Renal pelvis (tissue), 4 donors: ENCODE results near the gene SFXN5. TPM values are rescaled to one million over a fixed set of nuclear protein-coding genes. Genes with fewer than 3 reads are reported as not detected.
"Not testable (repeated sequence)": the region's sequence is repeated elsewhere in the genome, so short reads cannot be mapped to it uniquely, and the experiment has no call there.

Experiments used
- DNase-seq: peaks from one replicate; pipeline ENCODE4 v3.0.0-alpha.2; 2013
- polyA plus RNA-seq, 3 donors: library from polyadenylated mRNA; unstranded; fragments of 120-200 nt; gene quantifications; one replicate each; pipeline ENCODE4 v1.2.1, GENCODE V29; 2013; ENCODE audit not compliant: insufficient read length in 3 of 3

SFXN5 gene
- polyA plus RNA-seq, 3 donors: 28.8 to 32.8 (median 30.1) TPM

DNA sequence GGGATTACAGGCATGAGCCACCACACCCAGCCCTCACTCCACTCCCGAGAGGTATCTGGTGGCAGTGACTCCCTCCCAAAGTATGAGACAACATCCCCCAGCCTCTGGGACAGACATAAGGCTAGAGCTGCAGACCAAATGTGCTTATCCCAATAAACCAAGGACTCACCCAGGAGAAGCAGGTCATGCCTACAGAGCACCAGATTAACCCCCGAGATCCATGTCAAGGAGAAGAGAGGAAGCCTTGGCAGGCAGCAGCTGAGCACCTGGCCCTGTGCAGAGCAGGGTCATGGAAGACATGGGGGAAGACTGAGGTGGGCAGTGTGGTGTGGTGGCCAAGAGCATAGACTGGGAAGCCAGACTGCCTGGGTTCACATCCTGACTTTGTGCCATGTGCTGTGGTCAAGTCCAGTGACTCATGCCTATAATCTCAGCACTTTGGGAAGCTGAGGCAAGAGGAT is 34.0 kb upstream of the SFXN5 start:
- DNase-seq: no peak

DNA sequence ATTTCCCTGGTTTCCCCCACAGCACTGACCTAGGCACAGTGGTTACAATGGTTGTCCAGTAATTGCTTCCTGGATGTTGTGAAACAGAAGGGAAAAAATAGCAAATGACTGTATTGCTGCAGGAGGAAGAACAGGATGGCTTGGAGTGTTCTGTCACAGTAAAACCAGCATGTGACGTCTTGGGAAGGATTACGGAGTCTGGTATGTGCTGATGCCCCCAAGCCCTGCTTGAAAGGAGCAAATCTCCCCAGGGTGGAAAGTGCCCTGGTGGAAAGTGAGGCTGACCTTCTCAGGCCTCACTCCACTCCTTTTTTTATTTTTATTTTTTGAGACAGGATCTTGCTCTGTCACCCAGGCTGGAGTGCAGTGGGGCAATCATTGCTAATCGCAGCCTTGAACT is 33.4 kb upstream of the SFXN5 start:
- DNase-seq: no peak

DNA sequence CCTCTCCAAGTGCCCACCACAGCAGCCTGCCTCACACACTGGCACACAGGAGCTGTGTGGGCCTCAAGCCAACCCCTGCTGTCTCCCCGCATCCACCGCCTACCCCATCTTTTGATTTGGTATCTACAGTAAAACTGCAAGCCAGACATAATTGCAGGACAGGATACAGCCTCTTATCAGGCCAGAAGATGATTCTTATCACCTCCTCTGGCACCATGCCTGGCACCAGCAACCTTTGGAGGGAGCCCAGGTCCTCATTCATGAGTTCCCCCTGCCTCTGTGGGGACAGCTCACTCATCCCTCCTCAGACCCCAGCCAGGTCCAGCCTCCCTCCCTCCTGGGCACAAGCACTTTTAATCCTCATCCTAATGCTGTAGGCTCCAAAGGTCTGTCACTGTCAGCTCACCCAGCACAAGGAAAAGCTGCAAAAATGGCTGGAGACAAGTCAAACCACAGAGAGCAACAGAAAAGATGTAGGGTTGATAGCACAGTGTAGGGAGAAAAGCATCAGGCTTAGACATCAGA is 31.6 kb upstream of the SFXN5 start:
- DNase-seq: no peak

DNA sequence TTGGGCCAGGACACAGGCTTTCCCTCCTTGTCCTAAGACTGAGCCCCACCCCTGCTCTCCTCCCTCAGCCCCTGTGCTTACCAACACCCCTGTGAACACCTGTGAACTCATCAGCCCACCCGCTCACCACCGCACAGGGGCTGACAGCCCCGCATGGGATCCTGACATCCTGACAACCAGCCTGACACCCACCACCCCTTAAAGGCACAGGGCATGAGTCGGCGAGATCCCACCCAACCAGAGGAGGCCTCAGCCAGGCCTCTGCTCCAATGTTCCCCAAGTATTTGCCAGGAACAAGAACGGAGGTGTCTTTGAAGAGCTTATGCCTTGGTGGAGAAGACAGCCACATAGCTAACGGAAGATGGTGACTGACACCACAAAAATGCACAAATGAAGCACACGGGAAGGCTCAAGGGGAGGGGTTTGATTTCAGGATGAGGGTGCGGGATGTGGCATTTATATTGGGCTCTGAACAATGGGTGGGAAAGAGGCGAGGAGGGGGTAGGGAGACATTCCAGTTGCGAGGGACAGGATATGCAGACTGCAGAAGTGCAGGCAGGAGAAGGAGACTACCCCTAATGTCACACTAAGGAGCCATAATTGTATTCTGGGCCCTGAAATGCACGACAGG is 30.2 kb upstream of the SFXN5 start:
- DNase-seq: no peak

DNA sequence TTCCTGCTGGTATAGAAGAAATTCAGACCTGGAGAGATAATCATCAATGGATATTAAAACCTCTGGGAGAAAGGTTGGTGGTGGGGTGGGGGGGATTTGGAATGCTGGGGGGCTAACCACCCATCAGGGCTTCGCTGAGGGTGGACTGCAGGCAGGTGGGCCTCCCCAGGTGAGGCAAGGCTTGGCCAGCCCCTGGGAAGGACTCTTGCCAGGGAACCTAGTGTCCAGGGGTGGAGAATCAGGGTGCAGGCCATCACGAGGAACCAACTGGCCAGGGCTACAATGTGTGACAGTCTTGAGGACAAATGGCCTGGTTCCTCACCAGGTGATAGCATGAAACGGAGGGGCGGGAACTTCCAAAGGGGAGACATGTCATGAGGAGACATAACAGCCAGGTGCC is 29.4 kb upstream of the SFXN5 start:
- no peak for DNase-seq

DNA sequence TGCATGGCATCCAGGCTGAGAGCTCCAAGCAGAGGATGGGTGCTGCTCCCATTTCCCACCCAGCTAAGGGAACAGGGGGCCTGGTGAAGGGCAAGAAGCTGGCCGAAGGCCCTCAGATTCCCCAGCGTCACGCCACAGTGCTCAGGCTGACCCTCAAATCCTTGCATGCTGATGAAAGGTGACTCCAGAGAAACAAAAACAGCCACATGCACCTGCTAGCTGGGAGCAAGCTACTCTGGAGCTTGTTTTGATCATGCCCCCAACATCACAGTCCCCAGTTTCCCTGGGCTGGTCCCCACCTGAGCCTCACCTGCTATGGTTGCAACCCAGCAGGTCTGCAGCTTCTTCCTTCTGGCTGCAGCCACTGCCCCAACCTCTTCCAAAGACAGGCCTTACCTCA is 28.0 kb upstream of the SFXN5 start:
- DNase-seq: no peak

DNA sequence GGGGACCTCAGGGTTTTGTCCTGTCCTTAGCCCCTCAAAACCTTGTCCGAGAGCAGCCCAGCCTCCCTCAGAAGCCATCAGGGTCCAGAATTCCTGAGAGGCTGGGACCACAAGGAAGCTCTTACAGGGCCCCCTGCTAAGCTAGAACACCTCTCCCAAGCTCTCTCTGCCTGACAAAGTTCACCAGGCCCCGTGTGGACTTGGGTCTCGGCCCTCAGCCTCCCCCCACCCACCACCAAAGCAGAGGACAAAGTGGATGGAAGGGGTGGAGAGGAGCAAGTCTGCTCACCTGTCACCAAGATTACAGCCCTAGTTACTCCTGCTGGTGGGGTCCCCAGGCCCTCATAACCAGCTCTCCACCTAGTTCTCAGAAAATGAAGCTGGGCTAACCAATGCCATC is 24.4 kb upstream of the SFXN5 start:
- DNase-seq: no peak

DNA sequence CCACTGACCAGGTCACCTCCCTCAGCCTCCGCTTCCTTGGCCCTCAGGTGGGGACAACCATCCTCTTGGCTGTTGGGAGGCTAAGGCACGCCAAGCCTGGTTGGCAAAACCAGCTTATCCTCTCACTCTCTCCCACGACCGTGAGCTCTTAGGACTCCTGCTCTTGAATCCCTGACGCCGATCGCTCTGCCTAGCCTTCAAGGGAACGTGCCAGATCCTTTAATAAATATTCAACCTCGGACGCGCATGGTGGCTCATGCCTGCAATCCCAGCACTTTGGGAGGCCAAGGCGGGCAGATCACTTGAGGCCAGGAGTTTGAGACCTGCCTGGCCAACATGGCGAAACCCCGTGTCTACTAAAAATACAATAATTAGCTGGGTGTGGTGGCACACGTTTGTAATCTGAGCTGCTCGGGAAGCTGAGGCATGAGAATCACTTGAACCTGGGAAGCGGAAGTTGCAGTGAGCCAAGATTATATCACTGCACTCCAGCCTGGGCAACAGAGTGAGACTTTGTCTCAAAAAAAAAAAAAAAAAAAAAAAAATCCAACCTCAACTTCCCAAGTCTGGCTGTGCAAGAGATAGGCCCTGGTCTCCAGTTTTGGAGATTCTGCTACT is 22.2 kb upstream of the SFXN5 start:
- not testable (repeated sequence) for DNase-seq

DNA sequence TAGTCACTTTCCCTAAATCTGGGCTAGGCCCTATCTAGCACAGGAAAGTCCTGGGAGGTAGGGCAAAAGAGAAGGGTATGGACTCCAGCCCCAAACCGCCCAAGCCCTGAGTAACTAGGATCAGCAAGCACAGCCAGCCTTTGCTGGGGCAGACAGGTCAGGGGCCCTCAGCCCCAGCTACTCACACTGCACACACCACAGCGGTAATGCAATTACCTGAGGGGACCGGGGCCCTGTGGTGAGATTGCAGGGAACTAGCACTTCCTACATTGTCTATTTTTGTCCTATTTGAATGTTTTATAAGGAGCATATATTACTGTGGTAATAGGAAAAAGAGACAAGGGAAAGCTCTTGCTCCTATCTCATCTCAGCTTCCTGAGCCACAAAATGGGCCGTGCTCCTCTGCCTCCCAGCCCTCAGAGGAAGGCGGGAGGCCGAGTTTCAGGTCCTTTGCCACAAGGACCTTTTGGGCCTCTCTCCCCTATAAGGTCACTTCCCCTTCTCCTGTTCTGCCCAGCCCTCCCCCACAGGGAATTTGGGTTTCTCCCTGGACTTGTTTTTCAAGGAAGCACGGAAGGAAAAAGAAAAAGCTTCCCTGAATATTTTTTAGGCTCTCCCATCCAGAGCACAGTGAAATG is 20.8 kb upstream of the SFXN5 start:
- no peak for DNase-seq

DNA sequence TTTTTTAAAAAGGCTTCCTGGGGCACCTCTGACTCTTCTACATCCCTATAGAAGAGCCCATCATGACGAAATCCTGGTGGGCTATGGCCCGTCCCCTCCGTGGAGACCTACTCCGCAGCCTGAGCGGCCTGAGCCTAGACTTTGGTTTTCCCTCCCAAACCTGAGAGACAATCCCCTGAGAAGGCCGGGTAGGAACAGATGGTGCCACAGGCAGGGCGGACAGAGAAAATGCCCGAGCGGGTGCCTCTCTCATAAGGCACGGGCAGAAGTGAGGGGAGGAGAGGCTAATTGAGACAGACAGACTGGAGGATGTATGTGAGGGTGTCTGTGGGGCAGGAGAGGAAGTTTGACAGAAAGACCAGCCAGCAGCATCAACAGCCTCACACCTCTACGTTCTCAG is 20.2 kb upstream of the SFXN5 start:
- no peak for DNase-seq

DNA sequence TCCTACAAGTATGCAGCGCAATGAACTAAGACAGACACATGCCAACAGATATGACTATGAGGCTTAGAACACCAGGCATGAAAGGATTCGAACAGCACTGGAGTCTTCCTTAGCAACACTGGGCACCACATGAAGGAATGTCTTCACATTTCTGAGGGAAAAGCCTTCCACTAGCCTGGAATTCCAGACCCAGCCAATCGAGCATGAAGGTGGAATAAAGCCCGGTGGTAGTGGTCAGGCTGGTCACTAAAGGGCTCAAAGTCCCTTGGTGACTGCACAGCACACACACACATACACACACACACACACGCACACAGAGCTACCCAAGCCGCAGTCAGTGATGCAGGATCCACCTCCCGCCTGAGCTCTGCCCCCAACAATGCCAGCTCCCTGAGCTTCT is 19.7 kb upstream of the SFXN5 start:
- DNase-seq: no peak

DNA sequence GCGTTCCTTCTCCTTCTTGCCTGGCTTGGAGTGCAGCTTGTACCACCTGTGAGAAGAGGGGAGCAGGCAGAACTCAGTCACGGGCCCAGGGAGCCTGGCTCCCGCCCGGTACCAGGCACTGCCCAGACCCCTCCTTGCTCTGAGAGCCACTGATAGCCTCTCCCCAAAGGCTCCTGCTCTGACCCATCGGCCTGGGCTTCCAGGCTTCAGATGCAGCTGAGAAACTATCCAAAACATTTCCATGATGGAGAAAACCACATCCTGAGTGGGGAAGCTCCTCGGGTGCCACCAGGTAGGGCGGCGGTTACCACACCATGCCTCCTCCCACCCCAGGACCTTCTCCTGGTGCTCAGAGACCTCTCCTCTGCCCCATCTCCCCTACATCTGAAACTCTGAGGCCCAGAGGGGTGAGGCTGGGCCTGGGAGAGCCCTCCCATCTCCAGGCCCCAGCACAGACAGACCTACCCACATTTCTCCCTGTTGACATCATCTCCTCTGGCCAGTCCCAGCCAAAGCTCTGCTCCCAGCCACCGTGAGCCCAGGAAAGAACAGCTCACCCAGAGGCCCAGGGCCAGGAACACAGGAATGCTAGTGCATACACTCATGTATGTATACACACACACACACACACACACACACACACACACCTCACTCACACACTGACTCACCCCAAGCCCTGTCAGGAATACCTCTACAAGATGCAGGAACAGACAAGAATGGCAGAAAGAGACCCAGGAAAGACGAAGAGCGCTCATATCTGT is 17.9 kb upstream of the SFXN5 start:
- DNase-seq: no peak

DNA sequence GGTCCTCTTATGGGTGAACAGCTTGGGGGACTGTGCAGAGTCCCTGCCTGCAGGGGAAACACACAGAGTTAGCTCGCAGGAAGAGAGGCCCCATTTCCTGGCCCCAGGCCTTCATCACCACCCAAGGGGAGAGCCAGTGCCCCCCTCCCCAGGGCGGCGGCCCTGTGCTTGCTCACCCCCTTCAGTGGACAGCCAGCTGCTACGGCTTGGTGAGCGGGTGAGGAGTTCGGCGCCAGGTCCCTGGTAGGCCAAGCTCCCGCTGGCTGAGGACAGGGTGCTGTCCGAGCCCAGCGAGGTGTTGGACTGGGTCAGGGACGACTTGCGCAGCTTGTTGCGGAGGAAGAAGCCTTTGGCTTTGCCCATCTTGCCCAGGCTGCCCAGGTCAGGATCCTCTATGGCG is 17.2 kb upstream of the SFXN5 start:
- DNase-seq: no peak

DNA sequence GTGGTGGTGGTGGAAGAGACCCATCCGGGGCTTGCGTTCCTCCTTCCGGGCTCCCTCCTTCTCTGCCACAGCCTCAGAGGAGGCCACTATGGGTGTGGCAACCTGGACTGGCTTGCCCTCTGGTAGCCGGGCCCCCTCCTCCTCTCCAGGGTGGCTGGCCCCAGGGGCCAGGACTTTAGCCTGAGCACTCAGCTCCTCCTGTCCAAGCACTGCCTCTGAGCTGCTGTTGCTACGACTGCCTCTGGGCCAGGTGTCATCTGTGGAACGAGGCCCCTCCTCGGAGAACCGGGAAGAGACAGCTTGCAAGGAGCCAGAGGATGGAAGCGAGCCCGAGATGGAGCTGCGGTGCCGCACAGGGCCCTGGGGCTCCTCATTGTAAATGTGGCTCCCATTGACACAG is 16.7 kb upstream of the SFXN5 start:
- DNase-seq: no peak

DNA sequence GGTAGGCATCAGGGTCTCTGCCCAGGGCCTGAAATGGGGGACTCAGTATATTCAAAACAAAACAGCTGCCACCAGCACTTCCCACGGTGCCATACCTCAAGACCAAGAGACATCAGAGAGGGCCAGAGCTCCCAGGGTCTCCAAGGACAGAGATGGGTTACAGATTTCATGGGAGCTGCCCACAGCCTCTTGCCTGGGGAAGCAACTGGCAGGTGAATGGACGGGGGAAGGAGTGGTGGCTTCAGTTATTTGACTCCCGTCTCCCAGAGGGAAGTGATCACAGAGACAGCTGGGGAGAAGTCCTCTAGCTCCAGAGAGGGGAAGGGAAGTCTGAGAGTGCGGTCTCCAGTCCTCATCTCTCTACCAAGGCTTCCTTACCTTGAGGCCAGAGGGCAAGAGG is 15.8 kb upstream of the SFXN5 start:
- no peak for DNase-seq

DNA sequence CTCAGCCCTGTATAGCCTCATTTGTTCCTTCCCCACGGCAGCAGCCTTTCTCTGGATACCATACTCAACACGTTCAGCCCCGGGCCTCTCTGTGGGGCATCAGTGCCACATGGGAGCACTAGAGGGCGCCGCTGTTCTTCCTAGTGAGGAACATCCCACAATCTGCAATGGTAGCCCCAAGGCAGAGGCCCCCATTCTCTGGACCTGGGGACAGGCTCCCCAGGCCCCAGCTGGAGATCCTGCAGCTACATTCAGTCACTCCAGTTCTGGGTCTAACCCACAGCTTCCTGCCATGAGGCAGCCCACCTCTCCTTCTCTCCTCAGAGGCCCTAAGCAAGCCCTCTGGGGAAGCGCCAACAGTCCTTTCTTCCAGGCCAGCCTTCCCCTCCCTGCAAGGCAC is 14.2 kb upstream of the SFXN5 start:
- no peak for DNase-seq

DNA sequence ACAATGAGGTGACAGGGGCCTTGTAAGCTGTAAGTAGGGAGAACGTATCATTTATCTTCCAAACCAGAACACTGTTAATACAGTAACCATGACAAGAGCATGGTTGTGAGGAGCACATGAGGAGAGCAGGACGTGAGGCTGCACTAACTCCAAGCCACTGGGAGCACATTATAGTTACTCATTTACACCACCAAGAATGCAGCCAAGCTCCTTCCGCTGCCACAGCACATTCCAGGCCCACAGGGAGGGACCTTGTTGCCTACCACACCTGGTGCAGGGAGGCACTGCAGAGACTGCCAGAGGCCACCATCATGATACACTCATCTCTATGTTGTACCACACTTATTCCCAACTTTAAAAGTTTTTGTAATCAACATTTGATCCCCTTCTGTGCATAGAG is 13.5 kb upstream of the SFXN5 start:
- no peak for DNase-seq

DNA sequence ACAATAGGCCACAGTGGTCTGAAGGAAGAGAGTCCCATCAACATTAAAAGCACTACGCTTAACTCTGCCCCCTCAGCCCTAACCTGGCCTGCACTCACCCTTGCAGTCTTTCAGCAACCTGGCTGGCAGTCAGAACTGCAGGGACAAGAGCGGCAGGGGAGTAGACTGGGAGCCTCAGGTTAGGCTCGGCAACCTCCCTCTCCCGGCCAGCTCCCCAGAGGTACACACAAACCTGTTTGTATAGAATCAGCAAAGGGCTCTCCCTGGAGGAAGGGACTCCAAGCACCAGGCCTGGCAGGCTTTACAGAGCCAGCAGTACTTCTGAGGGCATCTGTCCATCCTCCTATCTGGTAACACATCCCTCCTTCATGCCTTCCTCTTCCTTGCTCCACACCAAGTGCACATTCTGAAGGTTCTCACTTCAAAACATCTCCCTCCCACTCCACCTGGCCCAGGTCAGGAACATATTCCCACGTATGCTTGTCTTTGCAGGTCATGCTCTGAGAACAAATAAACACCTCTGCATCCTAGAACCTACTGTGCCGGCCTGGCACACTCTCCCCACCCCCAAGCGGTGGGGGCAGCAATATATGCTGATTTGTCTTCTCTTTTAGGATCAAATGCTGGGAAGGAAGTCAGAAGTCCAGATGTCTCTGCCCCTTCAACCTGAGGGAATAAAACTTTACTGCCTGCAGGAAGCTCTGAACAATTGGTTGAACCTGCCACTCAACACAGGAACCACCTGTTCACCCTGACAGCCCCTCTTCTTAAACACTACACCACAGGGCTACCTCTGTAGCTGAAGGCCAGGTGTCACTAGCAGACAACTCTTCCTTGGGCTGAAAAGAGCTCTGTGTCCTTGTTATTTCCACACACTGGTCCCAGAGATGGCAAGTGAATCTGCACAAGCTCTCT is 12.6 kb upstream of the SFXN5 start:
- DNase-seq: no peak

DNA sequence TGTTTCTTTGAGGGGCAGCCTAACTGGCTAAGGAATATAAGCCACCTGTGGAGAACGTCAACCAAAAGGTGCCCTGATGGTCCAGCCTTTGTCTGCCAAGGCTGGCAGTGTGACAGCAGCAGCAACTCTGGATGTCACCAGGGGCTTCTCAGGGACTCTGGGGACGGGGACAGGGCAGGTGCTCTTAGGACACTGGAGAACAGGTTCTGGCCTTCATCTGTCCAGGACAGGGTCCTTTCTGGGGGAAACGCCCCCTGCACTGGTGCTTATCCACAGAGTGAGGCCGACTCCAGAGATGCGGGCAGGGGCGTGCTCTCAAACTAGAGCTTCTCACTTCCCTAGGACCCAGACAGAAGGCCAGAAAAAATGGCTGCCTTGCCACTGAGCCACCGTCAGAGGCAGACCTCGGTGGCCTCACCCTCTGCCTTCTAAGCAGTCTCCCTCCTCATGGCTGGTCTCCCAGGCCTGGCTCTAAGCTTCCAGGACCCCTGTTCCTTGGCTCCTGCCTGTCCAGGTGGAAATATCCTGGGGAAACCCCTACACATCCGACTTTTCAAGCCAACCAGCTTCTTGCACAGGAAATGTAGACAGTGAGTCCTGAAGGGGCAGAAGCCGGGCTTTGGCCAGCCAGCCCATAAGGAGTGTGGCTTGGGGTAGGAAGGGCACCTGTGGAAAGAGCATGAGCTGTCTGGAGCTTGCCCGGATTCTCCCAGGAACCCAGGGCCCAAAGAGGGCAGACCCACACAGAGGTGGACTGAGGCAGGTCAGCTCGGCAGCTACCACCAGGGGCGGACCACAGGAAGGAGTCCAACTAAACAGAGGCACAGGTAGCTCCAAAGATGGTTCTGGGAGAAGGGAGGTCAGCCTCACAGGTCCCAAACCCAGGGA is 11.3 kb upstream of the SFXN5 start:
- DNase-seq: no peak

DNA sequence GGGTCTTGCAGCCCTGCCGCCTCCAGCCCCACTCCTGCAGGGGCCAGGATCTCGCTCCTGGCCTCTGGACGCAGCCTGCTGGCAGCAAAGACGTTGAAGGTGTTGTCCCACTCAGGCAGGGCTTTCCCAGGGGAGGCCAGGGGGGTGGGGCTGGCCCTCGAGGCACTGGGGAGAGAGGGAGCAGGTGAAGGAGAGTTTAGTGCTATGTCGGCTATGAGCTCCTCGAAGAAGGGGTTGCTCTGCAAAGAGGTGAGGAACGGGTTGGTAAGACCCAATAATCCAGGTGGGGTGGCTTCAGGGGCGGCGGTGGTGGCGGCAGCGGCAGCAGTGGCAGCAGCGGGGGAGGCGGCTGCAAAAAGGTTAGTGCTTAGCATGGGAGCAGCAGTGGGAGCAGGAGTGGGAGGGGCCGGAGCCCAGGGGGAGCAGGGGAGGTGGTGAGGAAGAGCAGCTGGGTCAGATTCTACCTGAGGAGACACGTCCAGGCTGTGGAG is 9.7 kb upstream of the SFXN5 start:
- DNase-seq: no peak
